NCI-H2171 treated with DMSO at 0.1 percent for 48 hours (cell line): ENCODE measurements around the gene RNF149.

Experiments used
- DNase-seq: peaks from one replicate; lab custom pipeline; 2025; lab: John Stamatoyannopoulos, UW

RNF149 gene

GRCh38 chr2:101230541-101231001 is 77.9 kb downstream of the RNF149 start:
- DNase-seq, result no peak
